Measurements from ENCODE around the gene TNFAIP8L1.

TNFAIP8L1 gene

GRCh38 chr19:4645718-4646117, 6.4 kb downstream of the TNFAIP8L1 start:
- H3K9me3 ChIP-seq (ENCODE audit: control insufficient read depth, low read length), result no peaks in the 10 kb centered on the region
- no peak overlapping the region for H3K4me3 ChIP-seq (ENCODE audit: insufficient read depth, low read depth, low read length, poor library complexity, severe bottlenecking)
- no peaks in the 10 kb centered on the region for H3K27me3 ChIP-seq (replicated peaks; ENCODE audit: control insufficient read depth, insufficient read depth, low read length, poor library complexity, severe bottlenecking)
- no peak overlapping the region for H3K27ac ChIP-seq (ENCODE audit: insufficient read depth, low read length, poor library complexity, severe bottlenecking)
- peaks cover 5% of the 10 kb centered on the region for H3K4me1 ChIP-seq (ENCODE audit: control insufficient read depth, insufficient read depth, low read length, poor library complexity, severe bottlenecking)
- DNase-seq, result no peak
- peaks cover 4% of the 10 kb centered on the region for H3K36me3 ChIP-seq (ENCODE audit: control insufficient read depth, insufficient read depth, low read length)

- H3K27ac ChIP-seq (ENCODE audit: insufficient read depth, low read length, poor library complexity, severe bottlenecking), result no peak overlapping the region
- no peak overlapping the region for H3K4me3 ChIP-seq (ENCODE audit: insufficient read depth, low read depth, low read length, poor library complexity, severe bottlenecking)
- DNase-seq, result no peak
- no peaks in the 10 kb centered on the region for H3K27me3 ChIP-seq (replicated peaks; ENCODE audit: control insufficient read depth, insufficient read depth, low read length, poor library complexity, severe bottlenecking)
- no peaks in the 10 kb centered on the region for H3K9me3 ChIP-seq (ENCODE audit: control insufficient read depth, low read length)
- H3K4me1 ChIP-seq (ENCODE audit: control insufficient read depth, insufficient read depth, low read length, poor library complexity, severe bottlenecking), result no peaks in the 10 kb centered on the region
- peaks cover 10% of the 10 kb centered on the region for H3K36me3 ChIP-seq (ENCODE audit: control insufficient read depth, insufficient read depth, low read length)
These were observed 8.6 kb downstream of the TNFAIP8L1 start for GRCh38 chr19:4647676-4648644.

GRCh38 chr19:4649392-4650047, 10.2 kb downstream of the TNFAIP8L1 start:
- no peaks in the 10 kb centered on the region for H3K27me3 ChIP-seq (replicated peaks; ENCODE audit: control insufficient read depth, insufficient read depth, low read length, poor library complexity, severe bottlenecking)
- no peaks in the 10 kb centered on the region for H3K4me1 ChIP-seq (ENCODE audit: control insufficient read depth, insufficient read depth, low read length, poor library complexity, severe bottlenecking)
- H3K9me3 ChIP-seq (ENCODE audit: control insufficient read depth, low read length), result no peaks in the 10 kb centered on the region
- no peak overlapping the region for H3K27ac ChIP-seq (ENCODE audit: insufficient read depth, low read length, poor library complexity, severe bottlenecking)
- DNase-seq, result no peak
- no peak overlapping the region for H3K4me3 ChIP-seq (ENCODE audit: insufficient read depth, low read depth, low read length, poor library complexity, severe bottlenecking)
- peaks cover 10% of the 10 kb centered on the region for H3K36me3 ChIP-seq (ENCODE audit: control insufficient read depth, insufficient read depth, low read length)

- DNase-seq, result no peak
- H3K27me3 ChIP-seq (replicated peaks; ENCODE audit: control insufficient read depth, insufficient read depth, low read length, poor library complexity, severe bottlenecking), result no peaks in the 10 kb centered on the region
- H3K4me3 ChIP-seq (ENCODE audit: insufficient read depth, low read depth, low read length, poor library complexity, severe bottlenecking), result no peak overlapping the region
- no peaks in the 10 kb centered on the region for H3K9me3 ChIP-seq (ENCODE audit: control insufficient read depth, low read length)
- no peaks in the 10 kb centered on the region for H3K4me1 ChIP-seq (ENCODE audit: control insufficient read depth, insufficient read depth, low read length, poor library complexity, severe bottlenecking)
- no peak overlapping the region for H3K27ac ChIP-seq (ENCODE audit: insufficient read depth, low read length, poor library complexity, severe bottlenecking)
- peaks cover 14% of the 10 kb centered on the region for H3K36me3 ChIP-seq (ENCODE audit: control insufficient read depth, insufficient read depth, low read length)
These were observed 10.8 kb downstream of the TNFAIP8L1 start for GRCh38 chr19:4650159-4650558.

- DNase-seq, result no peak
- H3K36me3 ChIP-seq (ENCODE audit: control insufficient read depth, insufficient read depth, low read length), result peaks cover 15% of the 10 kb centered on the region
- H3K9me3 ChIP-seq (ENCODE audit: control insufficient read depth, low read length), result no peaks in the 10 kb centered on the region
- H3K27me3 ChIP-seq (replicated peaks; ENCODE audit: control insufficient read depth, insufficient read depth, low read length, poor library complexity, severe bottlenecking), result no peaks in the 10 kb centered on the region
- H3K4me1 ChIP-seq (ENCODE audit: control insufficient read depth, insufficient read depth, low read length, poor library complexity, severe bottlenecking), result no peaks in the 10 kb centered on the region
- H3K27ac ChIP-seq (ENCODE audit: insufficient read depth, low read length, poor library complexity, severe bottlenecking), result no peak overlapping the region
- H3K4me3 ChIP-seq (ENCODE audit: insufficient read depth, low read depth, low read length, poor library complexity, severe bottlenecking), result no peak overlapping the region
These were observed 12.8 kb downstream of the TNFAIP8L1 start for GRCh38 chr19:4652075-4652474.

- Histone ChIP-seq H3K27ac (ENCODE audit: insufficient read depth, low read length, poor library complexity, severe bottlenecking) (no peak overlapping the region), H3K27me3 (replicated peaks; ENCODE audit: control insufficient read depth, insufficient read depth, low read length, poor library complexity, severe bottlenecking) (no peaks in the 10 kb centered on the region), H3K4me3 (ENCODE audit: insufficient read depth, low read depth, low read length, poor library complexity, severe bottlenecking) (no peak overlapping the region), H3K36me3 (ENCODE audit: control insufficient read depth, insufficient read depth, low read length) (peaks cover 27% of the 10 kb centered on the region), H3K9me3 (ENCODE audit: control insufficient read depth, low read length) (no peaks in the 10 kb centered on the region), H3K4me1 (ENCODE audit: control insufficient read depth, insufficient read depth, low read length, poor library complexity, severe bottlenecking) (no peaks in the 10 kb centered on the region)
- no peak for DNase-seq
These were observed 14.6 kb downstream of the TNFAIP8L1 start for GRCh38 chr19:4653793-4654436.

GRCh38 chr19:4654437-4655361, 15.4 kb downstream of the TNFAIP8L1 start:
- peaks cover 31% of the 10 kb centered on the region for H3K36me3 ChIP-seq (ENCODE audit: control insufficient read depth, insufficient read depth, low read length)
- no peak for DNase-seq

GRCh38 chr19:4656102-4656501, 16.8 kb downstream of the TNFAIP8L1 start:
- Histone ChIP-seq H3K27me3 (replicated peaks; ENCODE audit: control insufficient read depth, insufficient read depth, low read length, poor library complexity, severe bottlenecking) (no peaks in the 10 kb centered on the region), H3K4me1 (ENCODE audit: control insufficient read depth, insufficient read depth, low read length, poor library complexity, severe bottlenecking) (no peaks in the 10 kb centered on the region), H3K27ac (ENCODE audit: insufficient read depth, low read length, poor library complexity, severe bottlenecking) (no peak overlapping the region), H3K36me3 (ENCODE audit: control insufficient read depth, insufficient read depth, low read length) (peaks cover 39% of the 10 kb centered on the region), H3K4me3 (ENCODE audit: insufficient read depth, low read depth, low read length, poor library complexity, severe bottlenecking) (no peak overlapping the region), H3K9me3 (ENCODE audit: control insufficient read depth, low read length) (no peaks in the 10 kb centered on the region)
- DNase-seq, result no peak

More at GRCh38 chr19:4654437-4655361, 15.4 kb downstream of the TNFAIP8L1 start:
- H3K9me3 ChIP-seq (ENCODE audit: control insufficient read depth, low read length), result no peaks in the 10 kb centered on the region
- H3K27me3 ChIP-seq (replicated peaks; ENCODE audit: control insufficient read depth, insufficient read depth, low read length, poor library complexity, severe bottlenecking), result no peaks in the 10 kb centered on the region
- no peak overlapping the region for H3K4me3 ChIP-seq (ENCODE audit: insufficient read depth, low read depth, low read length, poor library complexity, severe bottlenecking)
- no peaks in the 10 kb centered on the region for H3K4me1 ChIP-seq (ENCODE audit: control insufficient read depth, insufficient read depth, low read length, poor library complexity, severe bottlenecking)
- H3K27ac ChIP-seq (ENCODE audit: insufficient read depth, low read length, poor library complexity, severe bottlenecking), result no peak overlapping the region

GRCh38 chr19:4657262-4657661, 17.9 kb downstream of the TNFAIP8L1 start:
- Histone ChIP-seq H3K4me1 (ENCODE audit: control insufficient read depth, insufficient read depth, low read length, poor library complexity, severe bottlenecking) (no peaks in the 10 kb centered on the region), H3K27me3 (replicated peaks; ENCODE audit: control insufficient read depth, insufficient read depth, low read length, poor library complexity, severe bottlenecking) (no peaks in the 10 kb centered on the region), H3K27ac (ENCODE audit: insufficient read depth, low read length, poor library complexity, severe bottlenecking) (no peak overlapping the region), H3K4me3 (ENCODE audit: insufficient read depth, low read depth, low read length, poor library complexity, severe bottlenecking) (no peak overlapping the region), H3K36me3 (ENCODE audit: control insufficient read depth, insufficient read depth, low read length) (peaks cover 42% of the 10 kb centered on the region), H3K9me3 (ENCODE audit: control insufficient read depth, low read length) (no peaks in the 10 kb centered on the region)
- no peak for DNase-seq

Data from effector memory CD4-positive, alpha-beta T cell (primary cell).